Type B pancreatic cell (in vitro differentiated cells): ENCODE data around the gene DGAT2. TPM values are rescaled to one million over a fixed set of nuclear protein-coding genes. Genes with fewer than 3 reads are reported as not detected.
A peak's percentile ranks its signal among the peaks of the same experiment; 100 is the strongest.

Experiments used
- DNase-seq: peaks from one replicate; pipeline ENCODE4 v3.0.0; 2021; ENCODE audit warnings: mixed read lengths; ENCODE audit not compliant: unreplicated experiment; ENCODE audit errors: extremely low spot score
- H3K27ac Mint-ChIP-seq: 2 replicates; pipeline ENCODE4 v1.8.0; 2021; ENCODE audit warnings: mild to moderate bottlenecking, mixed read lengths
- H3K27me3 Mint-ChIP-seq: 2 replicates; pipeline ENCODE4 v1.8.0; 2021; ENCODE audit warnings: mixed read lengths
- H3K36me3 Mint-ChIP-seq: 2 replicates; pipeline ENCODE4 v1.8.0; 2021; ENCODE audit warnings: mixed read lengths
- H3K4me1 Mint-ChIP-seq: one replicate; pipeline ENCODE4 v1.8.0; 2021; ENCODE audit warnings: mixed read lengths; ENCODE audit not compliant: unreplicated experiment
- H3K4me3 Mint-ChIP-seq: 2 replicates; pipeline ENCODE4 v1.8.0; 2021; ENCODE audit warnings: mild to moderate bottlenecking, mixed read lengths
- H3K9me3 Mint-ChIP-seq: 2 replicates; pipeline ENCODE4 v1.8.0; 2021; ENCODE audit warnings: mixed read lengths
- total RNA-seq: library from RNA; stranded (reverse); gene quantifications from 2 replicates; pipeline ENCODE4 v1.2.1, GENCODE V29; 2021; ENCODE audit warnings: low replicate concordance
- TF ChIP-seq, protein P1 (sequence below): fragments of 200-600 bp; sonication (generic); conservative IDR thresholded peaks from 2 replicates; pipeline ENCODE4 v1.5.0; 2021; ENCODE audit warnings: antibody characterized with exemption, mild to moderate bottlenecking

DGAT2 gene
- total RNA-seq, 1 donor from 2014 or later, result 5.9 TPM

DNA sequence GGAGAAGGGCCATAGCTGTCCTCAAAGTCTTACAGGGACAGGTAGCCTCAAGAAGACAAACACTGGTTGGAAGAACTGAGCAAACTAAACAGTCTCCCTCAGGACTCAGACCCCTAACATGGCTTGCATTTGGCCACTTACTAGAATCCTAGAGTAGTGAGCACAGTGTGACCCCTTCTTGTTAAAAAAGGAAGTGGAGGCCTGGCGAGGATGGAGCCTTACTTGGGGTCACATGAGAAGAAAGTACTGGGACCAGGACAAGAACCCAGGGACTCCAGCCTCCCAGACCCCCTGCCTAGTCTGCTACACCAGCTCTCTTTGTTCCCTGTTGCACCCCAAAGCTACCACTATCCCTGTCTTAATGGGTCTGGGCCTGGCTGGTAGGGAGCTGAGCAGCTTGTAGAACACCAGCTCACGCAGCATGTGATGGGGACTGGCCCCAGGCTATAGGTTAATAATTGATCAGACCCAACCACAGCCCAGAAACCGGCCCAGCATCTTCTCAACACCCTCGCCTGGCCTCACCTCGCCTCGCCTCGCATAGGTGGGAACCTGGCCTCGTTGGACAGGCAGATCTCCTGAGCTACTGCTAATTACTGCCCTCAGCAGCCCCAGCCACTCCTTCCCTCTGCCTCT lies 17.6 kb downstream of the DGAT2 start:
- TF ChIP-seq, protein P1, sequence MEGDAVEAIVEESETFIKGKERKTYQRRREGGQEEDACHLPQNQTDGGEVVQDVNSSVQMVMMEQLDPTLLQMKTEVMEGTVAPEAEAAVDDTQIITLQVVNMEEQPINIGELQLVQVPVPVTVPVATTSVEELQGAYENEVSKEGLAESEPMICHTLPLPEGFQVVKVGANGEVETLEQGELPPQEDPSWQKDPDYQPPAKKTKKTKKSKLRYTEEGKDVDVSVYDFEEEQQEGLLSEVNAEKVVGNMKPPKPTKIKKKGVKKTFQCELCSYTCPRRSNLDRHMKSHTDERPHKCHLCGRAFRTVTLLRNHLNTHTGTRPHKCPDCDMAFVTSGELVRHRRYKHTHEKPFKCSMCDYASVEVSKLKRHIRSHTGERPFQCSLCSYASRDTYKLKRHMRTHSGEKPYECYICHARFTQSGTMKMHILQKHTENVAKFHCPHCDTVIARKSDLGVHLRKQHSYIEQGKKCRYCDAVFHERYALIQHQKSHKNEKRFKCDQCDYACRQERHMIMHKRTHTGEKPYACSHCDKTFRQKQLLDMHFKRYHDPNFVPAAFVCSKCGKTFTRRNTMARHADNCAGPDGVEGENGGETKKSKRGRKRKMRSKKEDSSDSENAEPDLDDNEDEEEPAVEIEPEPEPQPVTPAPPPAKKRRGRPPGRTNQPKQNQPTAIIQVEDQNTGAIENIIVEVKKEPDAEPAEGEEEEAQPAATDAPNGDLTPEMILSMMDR, result no peak
- Mint-ChIP-seq H3K27me3 (no peaks in the 10 kb centered on the region), H3K4me1 (peaks cover 8% of the 10 kb centered on the region), H3K4me3 (no peak overlapping the region), H3K36me3 (no peaks in the 10 kb centered on the region), H3K27ac (peak overlapping the region; percentile 77), H3K9me3 (no peaks in the 10 kb centered on the region)
- DNase-seq, result no peak

DNA sequence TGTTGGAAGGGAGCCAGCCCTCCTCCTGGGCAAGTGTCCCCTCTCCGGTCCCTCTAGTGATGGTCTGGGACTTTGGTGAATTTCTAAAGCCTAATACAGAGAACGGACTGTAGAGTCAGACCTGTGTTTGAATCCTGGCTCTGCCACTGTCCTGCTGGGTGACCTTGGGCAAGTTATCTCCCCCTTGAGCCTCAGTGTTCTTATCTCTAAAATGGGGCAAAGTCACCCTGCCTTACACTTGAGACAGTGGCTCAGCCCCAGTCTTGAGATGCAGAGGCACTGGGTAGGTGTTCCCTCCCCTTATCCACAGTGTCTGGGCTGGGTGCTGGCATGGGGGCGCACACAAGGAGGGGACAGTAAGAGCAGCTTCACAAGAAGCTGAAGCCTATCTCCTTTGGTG lies 20.9 kb downstream of the DGAT2 start:
- Mint-ChIP-seq H3K27ac (no peak overlapping the region), H3K9me3 (no peaks in the 10 kb centered on the region), H3K36me3 (no peaks in the 10 kb centered on the region), H3K4me3 (no peak overlapping the region), H3K27me3 (no peaks in the 10 kb centered on the region), H3K4me1 (peaks cover 8% of the 10 kb centered on the region)
- TF ChIP-seq, protein P1, result no peak
- DNase-seq, result no peak

DNA sequence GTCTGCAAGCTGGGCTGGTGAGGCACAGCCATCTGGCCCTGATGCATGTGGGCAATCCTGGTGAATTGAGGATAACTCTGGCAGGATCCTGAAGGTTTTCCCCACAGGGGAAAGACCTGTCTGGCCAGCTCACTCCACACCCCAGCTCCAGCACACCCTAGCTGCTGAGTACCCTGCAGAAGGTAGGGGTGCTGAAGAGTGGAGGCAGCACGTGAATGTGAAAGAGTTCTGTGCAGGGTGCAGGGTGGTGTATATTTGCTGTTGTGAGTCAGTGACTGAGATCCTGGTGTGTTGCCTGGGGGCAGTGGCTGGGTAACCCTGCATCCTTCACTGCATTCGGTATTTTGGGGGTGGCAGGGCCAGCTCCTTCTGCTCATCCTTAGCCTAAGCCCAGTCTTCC lies 22.4 kb downstream of the DGAT2 start:
- Mint-ChIP-seq H3K4me3 (no peak overlapping the region), H3K36me3 (no peaks in the 10 kb centered on the region), H3K4me1 (peaks cover 7% of the 10 kb centered on the region), H3K27me3 (no peaks in the 10 kb centered on the region), H3K27ac (no peak overlapping the region), H3K9me3 (no peaks in the 10 kb centered on the region)
- TF ChIP-seq, protein P1, result no peak
- no peak for DNase-seq

DNA sequence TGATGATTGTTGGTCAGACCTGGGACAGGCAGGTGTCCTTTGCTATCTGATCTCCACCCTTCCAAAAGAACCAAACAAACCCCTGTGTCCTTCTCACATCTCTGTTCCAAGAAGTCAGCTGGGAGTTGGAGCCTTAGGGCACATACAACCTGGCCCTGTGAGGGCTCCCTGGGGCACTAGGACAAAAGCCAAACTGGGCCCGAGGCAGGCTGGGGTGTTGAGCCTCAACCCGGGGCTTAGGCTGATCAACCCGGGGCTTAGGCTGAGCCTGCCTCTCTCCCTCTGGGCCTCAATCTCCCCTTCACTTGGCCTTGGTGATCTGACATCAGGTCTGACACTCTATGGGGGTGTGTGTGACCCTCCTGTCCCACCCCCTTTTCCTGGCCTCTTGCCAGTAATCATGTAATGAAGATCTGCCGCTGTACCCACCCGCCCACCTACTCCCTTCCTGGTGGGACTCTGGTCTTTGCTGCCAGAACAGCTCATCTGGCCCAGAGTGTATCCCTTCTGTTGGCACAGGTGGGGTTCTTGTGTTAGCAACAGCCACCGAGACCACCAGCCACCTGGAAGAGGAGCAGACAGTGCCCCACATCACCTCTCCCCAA lies 23.7 kb downstream of the DGAT2 start:
- Mint-ChIP-seq H3K4me1 (peaks cover 3% of the 10 kb centered on the region), H3K9me3 (no peaks in the 10 kb centered on the region), H3K27me3 (no peaks in the 10 kb centered on the region)

DNA sequence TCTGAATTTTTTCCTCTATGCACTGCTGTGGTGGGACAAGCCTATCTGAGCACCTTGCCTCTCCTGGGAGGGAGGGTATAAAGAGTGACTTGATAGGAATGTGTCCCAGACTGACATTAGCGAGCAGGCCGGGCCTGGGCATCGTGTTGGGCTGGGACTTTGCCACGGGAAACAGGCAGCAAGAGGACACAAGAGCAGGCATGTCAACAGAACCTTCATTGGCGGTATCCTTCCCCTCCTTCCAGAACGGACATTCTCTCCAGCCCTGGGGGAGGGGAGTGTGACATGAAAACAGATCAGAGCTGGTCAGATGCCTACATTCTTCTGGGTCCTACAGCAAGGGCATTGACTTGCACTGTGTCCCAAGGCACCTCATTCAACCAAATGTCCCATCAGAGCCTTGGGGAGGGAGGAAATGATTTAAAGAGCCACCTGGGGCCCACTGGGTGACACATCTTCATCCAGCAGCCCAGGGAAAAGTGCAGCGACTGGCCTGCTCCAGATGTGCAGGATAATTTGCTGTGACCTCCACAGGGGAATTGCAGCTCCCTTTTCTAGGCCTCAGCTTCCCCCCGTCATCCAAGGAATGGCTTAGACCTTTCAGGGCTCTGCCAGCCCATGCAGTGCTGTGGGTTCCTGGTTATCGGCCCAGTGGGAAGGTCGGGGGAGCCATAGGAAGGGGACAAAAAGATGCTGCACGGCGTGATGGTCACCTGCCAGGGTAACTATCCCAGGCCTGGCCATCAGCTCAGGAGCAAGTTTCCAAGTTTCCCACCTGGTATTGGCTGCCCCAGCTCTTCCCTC lies 24.6 kb downstream of the DGAT2 start:
- Mint-ChIP-seq H3K27ac (no peak overlapping the region), H3K9me3 (no peaks in the 10 kb centered on the region), H3K4me1 (peaks cover 5% of the 10 kb centered on the region), H3K27me3 (no peaks in the 10 kb centered on the region), H3K4me3 (no peak overlapping the region), H3K36me3 (no peaks in the 10 kb centered on the region)
- TF ChIP-seq, protein P1, result no peak
- no peak for DNase-seq

More for the DNA sequence above, 23.7 kb downstream of the DGAT2 start:
- H3K27ac Mint-ChIP-seq, result no peak overlapping the region
- no peaks in the 10 kb centered on the region for H3K36me3 Mint-ChIP-seq
- TF ChIP-seq, protein P1, result no peak
- no peak for DNase-seq
- H3K4me3 Mint-ChIP-seq, result no peak overlapping the region
